Testis (tissue), 2 donors: ENCODE measurements around the gene TTC28.

Experiments used
- CTCF ChIP-seq, 3 experiments: fragments of 450-650 bp in 2 of 3; fragments of 200-600 bp in 1 of 3; sonication (generic) in 1 of 3; IDR thresholded peaks; one replicate each; pipeline ENCODE4 v1.5.1; 2016 to 2019; ENCODE audit warnings: antibody characterized with exemption in 3 of 3, mild to moderate bottlenecking in 2 of 3, moderate library complexity in 1 of 3
- POLR2A ChIP-seq: fragments of 450-650 bp; IDR thresholded peaks from one replicate; pipeline ENCODE4 v1.6.1; 2017; ENCODE audit warnings: antibody characterized with exemption, mild to moderate bottlenecking, moderate library complexity

- TF ChIP-seq CTCF (IDR thresholded peaks at IDR 0.05) (no peak), POLR2A (no peak)
These were observed 23.5 kb downstream of the TTC28 start for GRCh38 chr22:28656181-28656580.
